HCT116 (cell line): ENCODE results near the gene ZNF593.

Source experiments
- CEBPB ChIP-seq: IDR thresholded peaks from 2 replicates; pipeline ENCODE4 v1.6.1; 2012; ENCODE audit warnings: low read depth
- EZH2 ChIP-seq: fragments of 200-600 bp; sonication (generic); IDR thresholded peaks from 2 replicates; pipeline ENCODE4 v1.6.1; 2017; ENCODE audit warnings: antibody characterized with exemption, mixed run types
- POLR2A ChIP-seq: IDR thresholded peaks from 2 replicates; pipeline ENCODE4 v1.7.0; 2011; ENCODE audit warnings: borderline replicate concordance; ENCODE audit not compliant: insufficient read depth, insufficient read length; ENCODE audit errors: extremely low read depth
- POLR2AphosphoS5 ChIP-seq: IDR thresholded peaks from 2 replicates; pipeline ENCODE4 v1.6.1; 2011; ENCODE audit warnings: mild to moderate bottlenecking, low read depth, low read length, moderate library complexity
- ZNF274 ChIP-seq: fragments of 200-500 bp; sonication (Bioruptor generic); IDR thresholded peaks from 2 replicates; pipeline ENCODE4 v1.6.1; 2014; ENCODE audit warnings: mild to moderate bottlenecking, low read depth, low read length, inconsistent platforms
- TF ChIP-seq, protein P1 (sequence below), 3 experiments: fragments of 200-600 bp in 1 of 3; sonication (generic) in 1 of 3; IDR thresholded peaks in 2 of 3; conservative IDR thresholded peaks in 1 of 3; 2 replicates each; pipeline ENCODE4 v1.5.1; 2012 to 2017; ENCODE audit warnings: low read depth in 2 of 3, low read length in 2 of 3, antibody characterized with exemption in 1 of 3, borderline replicate concordance in 1 of 3, control low read depth in 1 of 3, mild to moderate bottlenecking in 1 of 3, mixed read lengths in 1 of 3, mixed run types in 1 of 3, moderate library complexity in 1 of 3; ENCODE audit not compliant: insufficient read depth in 1 of 3
- TF ChIP-seq, protein P2 (sequence below): IDR thresholded peaks from 2 replicates; pipeline ENCODE4 v1.6.1; 2012

DNA sequence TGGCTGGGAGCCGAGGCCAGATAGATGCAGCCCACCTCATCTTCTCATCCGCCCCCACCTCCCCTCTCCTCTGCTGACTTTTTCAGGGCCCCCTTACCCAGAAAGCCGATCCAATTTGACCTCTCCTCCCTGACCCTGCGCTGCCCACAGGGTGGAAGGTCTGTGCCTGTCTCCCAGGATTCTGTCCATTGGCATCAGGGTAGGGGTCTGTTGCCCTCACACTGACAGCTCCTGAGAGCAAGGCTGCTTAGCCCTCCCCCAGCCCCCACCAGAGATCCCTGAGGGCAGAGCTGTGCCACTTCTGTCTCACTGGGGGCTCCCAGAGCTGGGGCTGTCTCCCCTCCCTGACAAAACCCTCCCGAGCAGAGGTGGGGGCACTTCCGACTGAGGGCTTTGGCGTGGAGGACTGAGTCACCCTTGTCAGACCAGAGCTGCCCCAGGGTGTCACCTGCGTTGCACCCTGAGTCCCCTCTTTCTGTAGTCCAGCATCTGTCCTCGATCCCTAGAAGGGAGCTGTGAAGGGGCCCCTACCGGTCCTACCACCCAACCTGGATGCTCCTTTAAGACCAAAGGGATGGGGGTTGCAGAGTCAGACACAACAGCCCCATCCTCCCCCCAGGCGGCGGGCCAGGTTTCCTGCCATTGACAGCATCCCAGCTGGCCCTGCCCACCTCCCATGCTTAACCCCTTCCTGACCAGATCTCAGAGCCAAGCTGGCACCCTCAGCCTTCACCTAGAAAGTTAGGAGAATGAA, 13.2 kb upstream of the ZNF593 start:
- TF ChIP-seq EZH2 (no peak), ZNF274 (no peak), POLR2A (no peak), CEBPB (no peak), POLR2AphosphoS5 (no peak)
- TF ChIP-seq, protein P1, sequence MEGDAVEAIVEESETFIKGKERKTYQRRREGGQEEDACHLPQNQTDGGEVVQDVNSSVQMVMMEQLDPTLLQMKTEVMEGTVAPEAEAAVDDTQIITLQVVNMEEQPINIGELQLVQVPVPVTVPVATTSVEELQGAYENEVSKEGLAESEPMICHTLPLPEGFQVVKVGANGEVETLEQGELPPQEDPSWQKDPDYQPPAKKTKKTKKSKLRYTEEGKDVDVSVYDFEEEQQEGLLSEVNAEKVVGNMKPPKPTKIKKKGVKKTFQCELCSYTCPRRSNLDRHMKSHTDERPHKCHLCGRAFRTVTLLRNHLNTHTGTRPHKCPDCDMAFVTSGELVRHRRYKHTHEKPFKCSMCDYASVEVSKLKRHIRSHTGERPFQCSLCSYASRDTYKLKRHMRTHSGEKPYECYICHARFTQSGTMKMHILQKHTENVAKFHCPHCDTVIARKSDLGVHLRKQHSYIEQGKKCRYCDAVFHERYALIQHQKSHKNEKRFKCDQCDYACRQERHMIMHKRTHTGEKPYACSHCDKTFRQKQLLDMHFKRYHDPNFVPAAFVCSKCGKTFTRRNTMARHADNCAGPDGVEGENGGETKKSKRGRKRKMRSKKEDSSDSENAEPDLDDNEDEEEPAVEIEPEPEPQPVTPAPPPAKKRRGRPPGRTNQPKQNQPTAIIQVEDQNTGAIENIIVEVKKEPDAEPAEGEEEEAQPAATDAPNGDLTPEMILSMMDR (IDR thresholded peaks at IDR 0.05 in 2 of 3, conservative IDR thresholded peaks at IDR 0.05 in 1 of 3; ENCODE audit: borderline replicate concordance in 1 of 3, insufficient read depth in 1 of 3, low read depth in 2 of 3, low read length in 2 of 3) = no peak
- TF ChIP-seq, protein P2, sequence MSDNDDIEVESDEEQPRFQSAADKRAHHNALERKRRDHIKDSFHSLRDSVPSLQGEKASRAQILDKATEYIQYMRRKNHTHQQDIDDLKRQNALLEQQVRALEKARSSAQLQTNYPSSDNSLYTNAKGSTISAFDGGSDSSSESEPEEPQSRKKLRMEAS = no peak
